ENCODE data around the gene ZFHX3. TPM values are rescaled to one million over a fixed set of nuclear protein-coding genes. Genes with fewer than 3 reads are reported as not detected.
"Not testable (repeated sequence)": the region's sequence is repeated elsewhere in the genome, so short reads cannot be mapped to it uniquely, and the experiment has no call there.

The ZFHX3 gene
- polyA plus RNA-seq, 1 donor (not counting 4 experiments of a cell fraction or from before 2014, with no cell fraction given): 1.2 TPM

DNA sequence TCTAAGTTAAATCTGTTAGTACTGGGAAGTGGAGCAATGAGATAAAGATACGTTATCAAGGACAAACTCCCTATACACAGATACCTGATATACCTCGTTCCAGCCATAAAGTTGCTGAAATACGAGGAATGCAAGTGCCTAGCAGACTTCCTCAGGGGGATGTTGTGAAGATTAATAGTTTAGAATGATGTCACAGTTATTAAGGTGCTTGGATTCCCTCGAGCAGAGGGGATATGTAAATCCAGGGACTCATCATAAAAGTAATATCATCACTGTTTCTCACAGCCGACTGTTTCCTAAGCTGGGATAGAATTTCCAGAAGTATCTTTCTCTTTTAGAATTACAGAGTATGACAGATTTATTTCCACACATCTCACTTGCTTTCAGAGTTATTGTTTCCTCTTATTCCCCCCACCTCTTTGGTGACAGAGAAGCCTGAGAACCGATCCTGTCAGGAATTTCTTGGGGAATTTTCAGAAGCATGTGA, 28.4 kb upstream of the ZFHX3 start:
- TF ChIP-seq, protein P1, sequence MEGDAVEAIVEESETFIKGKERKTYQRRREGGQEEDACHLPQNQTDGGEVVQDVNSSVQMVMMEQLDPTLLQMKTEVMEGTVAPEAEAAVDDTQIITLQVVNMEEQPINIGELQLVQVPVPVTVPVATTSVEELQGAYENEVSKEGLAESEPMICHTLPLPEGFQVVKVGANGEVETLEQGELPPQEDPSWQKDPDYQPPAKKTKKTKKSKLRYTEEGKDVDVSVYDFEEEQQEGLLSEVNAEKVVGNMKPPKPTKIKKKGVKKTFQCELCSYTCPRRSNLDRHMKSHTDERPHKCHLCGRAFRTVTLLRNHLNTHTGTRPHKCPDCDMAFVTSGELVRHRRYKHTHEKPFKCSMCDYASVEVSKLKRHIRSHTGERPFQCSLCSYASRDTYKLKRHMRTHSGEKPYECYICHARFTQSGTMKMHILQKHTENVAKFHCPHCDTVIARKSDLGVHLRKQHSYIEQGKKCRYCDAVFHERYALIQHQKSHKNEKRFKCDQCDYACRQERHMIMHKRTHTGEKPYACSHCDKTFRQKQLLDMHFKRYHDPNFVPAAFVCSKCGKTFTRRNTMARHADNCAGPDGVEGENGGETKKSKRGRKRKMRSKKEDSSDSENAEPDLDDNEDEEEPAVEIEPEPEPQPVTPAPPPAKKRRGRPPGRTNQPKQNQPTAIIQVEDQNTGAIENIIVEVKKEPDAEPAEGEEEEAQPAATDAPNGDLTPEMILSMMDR (optimal IDR thresholded peaks at IDR 0.05 in 1 of 3, IDR thresholded peaks at IDR 0.05 in 1 of 3, conservative IDR thresholded peaks at IDR 0.05 in 1 of 3; ENCODE audit: extremely low read depth in 1 of 3, insufficient read depth in 2 of 3, low read length in 3 of 3): no peak
- TF ChIP-seq EZH2 (IDR thresholded peaks at IDR 0.05; ENCODE audit: low read length): no peak
- Histone ChIP-seq H3K36me3 (ENCODE audit: control insufficient read depth in 2 of 2, extremely low read depth in 1 of 2, insufficient read depth in 2 of 2, low read length in 2 of 2) (no peaks in the 10 kb centered on the region), H4K20me1 (ENCODE audit: control insufficient read depth, extremely low read depth, insufficient read depth, low read length) (no peaks in the 10 kb centered on the region), H3K27me3 (ENCODE audit: control insufficient read depth, extremely low read depth, insufficient read depth, low read length) (no peaks in the 10 kb centered on the region), H3K27ac (ENCODE audit: control insufficient read depth, insufficient read depth, low read length) (no peak overlapping the region), H3K79me2 (ENCODE audit: control insufficient read depth, insufficient read depth, low read length) (no peaks in the 10 kb centered on the region), H3K9me3 (ENCODE audit: control insufficient read depth, low read depth, low read length) (no peaks in the 10 kb centered on the region), H3K4me2 (ENCODE audit: control insufficient read depth, extremely low read depth, insufficient read depth, low read depth, low read length) (no peak overlapping the region), H3K9ac (ENCODE audit: control insufficient read depth, extremely low read depth, insufficient read depth, low read length) (no peak overlapping the region), H3K4me3 (ENCODE audit: control insufficient read depth in 2 of 3, extremely low read depth in 1 of 3, insufficient read depth in 2 of 3, low read depth in 1 of 3, low read length in 3 of 3) (no peak overlapping the region), H3K9me1 (ENCODE audit: control insufficient read depth, extremely low read depth, insufficient read depth, low read length) (no peaks in the 10 kb centered on the region), H2AFZ (ENCODE audit: control insufficient read depth, low read length) (peak overlapping the region; percentile 10), H3K4me1 (ENCODE audit: control insufficient read depth, extremely low read depth, insufficient read depth, low read length) (no peaks in the 10 kb centered on the region)
- DNase-seq (ENCODE audit: low read depth, low spot score): no peak
- no peak for FAIRE-seq
- dilution Hi-C loops (cut with MboI; ENCODE audit: extremely low pct_ligation_motif_present, low sequenced_read_pairs): no loop called here

DNA sequence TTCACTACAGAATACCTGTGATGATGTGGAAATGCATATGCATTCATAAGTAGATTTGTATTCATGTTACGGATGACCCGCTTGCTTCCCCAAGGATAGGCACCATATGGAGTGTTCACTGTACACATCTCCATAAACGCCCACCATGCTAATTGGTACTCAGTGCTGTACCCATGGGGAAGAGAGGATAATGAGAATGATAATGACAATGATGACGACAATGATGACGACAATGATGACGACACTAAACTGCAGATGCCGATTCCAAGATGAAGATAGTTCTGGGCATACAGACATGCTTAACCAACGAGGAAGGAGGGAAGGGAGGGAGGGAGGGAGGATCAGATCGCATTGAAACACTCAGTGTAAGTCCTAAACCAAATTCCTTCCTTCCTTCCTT, 26.5 kb upstream of the ZFHX3 start:
- H3K79me2 ChIP-seq (ENCODE audit: control insufficient read depth, insufficient read depth, low read length): no peaks in the 10 kb centered on the region
- no peak overlapping the region for H2AFZ ChIP-seq (ENCODE audit: control insufficient read depth, low read length)
- H3K36me3 ChIP-seq (ENCODE audit: control insufficient read depth in 2 of 2, extremely low read depth in 1 of 2, insufficient read depth in 2 of 2, low read length in 2 of 2): no peaks in the 10 kb centered on the region
- no peak overlapping the region for H3K4me3 ChIP-seq (ENCODE audit: control insufficient read depth in 2 of 3, extremely low read depth in 1 of 3, insufficient read depth in 2 of 3, low read depth in 1 of 3, low read length in 3 of 3)
- DNase-seq (ENCODE audit: low read depth, low spot score) (no peak), FAIRE-seq (no peak)
- peaks cover 7% of the 10 kb centered on the region for H3K4me1 ChIP-seq (ENCODE audit: control insufficient read depth, extremely low read depth, insufficient read depth, low read length)
- no peaks in the 10 kb centered on the region for H3K27me3 ChIP-seq (ENCODE audit: control insufficient read depth, extremely low read depth, insufficient read depth, low read length)
- no peak for TF ChIP-seq EZH2 (IDR thresholded peaks at IDR 0.05; ENCODE audit: low read length)
- TF ChIP-seq, protein P1 (optimal IDR thresholded peaks at IDR 0.05 in 1 of 3, IDR thresholded peaks at IDR 0.05 in 1 of 3, conservative IDR thresholded peaks at IDR 0.05 in 1 of 3; ENCODE audit: extremely low read depth in 1 of 3, insufficient read depth in 2 of 3, low read length in 3 of 3): no peak
- H4K20me1 ChIP-seq (ENCODE audit: control insufficient read depth, extremely low read depth, insufficient read depth, low read length): no peaks in the 10 kb centered on the region
- H3K9ac ChIP-seq (ENCODE audit: control insufficient read depth, extremely low read depth, insufficient read depth, low read length): no peak overlapping the region
- dilution Hi-C loops (cut with MboI; ENCODE audit: extremely low pct_ligation_motif_present, low sequenced_read_pairs): no loop called here
- H3K27ac ChIP-seq (ENCODE audit: control insufficient read depth, insufficient read depth, low read length): no peak overlapping the region
- no peaks in the 10 kb centered on the region for H3K9me3 ChIP-seq (ENCODE audit: control insufficient read depth, low read depth, low read length)
- H3K9me1 ChIP-seq (ENCODE audit: control insufficient read depth, extremely low read depth, insufficient read depth, low read length): no peaks in the 10 kb centered on the region
- H3K4me2 ChIP-seq (ENCODE audit: control insufficient read depth, extremely low read depth, insufficient read depth, low read depth, low read length): no peak overlapping the region

GRCh38 chr16:73072051-73072450, 24.1 kb upstream of the ZFHX3 start:
- H3K4me3 ChIP-seq (ENCODE audit: control insufficient read depth in 2 of 3, extremely low read depth in 1 of 3, insufficient read depth in 2 of 3, low read depth in 1 of 3, low read length in 3 of 3); H4K20me1 ChIP-seq (ENCODE audit: control insufficient read depth, extremely low read depth, insufficient read depth, low read length); H3K9ac ChIP-seq (ENCODE audit: control insufficient read depth, extremely low read depth, insufficient read depth, low read length); H3K27ac ChIP-seq (ENCODE audit: control insufficient read depth, insufficient read depth, low read length); FAIRE-seq; dilution Hi-C loops (cut with MboI; ENCODE audit: extremely low pct_ligation_motif_present, low sequenced_read_pairs); H3K27me3 ChIP-seq (ENCODE audit: control insufficient read depth, extremely low read depth, insufficient read depth, low read length); DNase-seq (ENCODE audit: low read depth, low spot score); H3K36me3 ChIP-seq (ENCODE audit: control insufficient read depth in 2 of 2, extremely low read depth in 1 of 2, insufficient read depth in 2 of 2, low read length in 2 of 2); H3K9me3 ChIP-seq (ENCODE audit: control insufficient read depth, low read depth, low read length); H3K4me2 ChIP-seq (ENCODE audit: control insufficient read depth, extremely low read depth, insufficient read depth, low read depth, low read length); H3K9me1 ChIP-seq (ENCODE audit: control insufficient read depth, extremely low read depth, insufficient read depth, low read length); H3K79me2 ChIP-seq (ENCODE audit: control insufficient read depth, insufficient read depth, low read length); H2AFZ ChIP-seq (ENCODE audit: control insufficient read depth, low read length): not testable (repeated sequence)
- peaks cover 24% of the 10 kb centered on the region for H3K4me1 ChIP-seq (ENCODE audit: control insufficient read depth, extremely low read depth, insufficient read depth, low read length)
